Endothelial cell (in vitro differentiated cells): ENCODE data around the gene CETP. TPM values are rescaled to one million over a fixed set of nuclear protein-coding genes. Genes with fewer than 3 reads are reported as not detected.
A peak's percentile ranks its signal among the peaks of the same experiment; 100 is the strongest.

Experiments
- DNase-seq: peaks from one replicate; pipeline ENCODE4 v3.0.0; 2021; ENCODE audit warnings: low spot score
- H3K27ac Mint-ChIP-seq: one replicate; pipeline ENCODE4 v1.8.0; 2021; ENCODE audit warnings: mixed read lengths, inconsistent platforms; ENCODE audit not compliant: unreplicated experiment
- H3K27me3 Mint-ChIP-seq: one replicate; pipeline ENCODE4 v1.8.0; 2021; ENCODE audit warnings: mild to moderate bottlenecking, moderate library complexity, mixed read lengths, inconsistent platforms; ENCODE audit not compliant: unreplicated experiment
- H3K36me3 Mint-ChIP-seq: one replicate; pipeline ENCODE4 v1.8.0; 2021; ENCODE audit warnings: mild to moderate bottlenecking, low read depth, mixed read lengths, inconsistent platforms; ENCODE audit not compliant: unreplicated experiment
- H3K4me1 Mint-ChIP-seq: one replicate; pipeline ENCODE4 v1.8.0; 2021; ENCODE audit warnings: mild to moderate bottlenecking, mixed read lengths, inconsistent platforms; ENCODE audit not compliant: unreplicated experiment
- H3K4me3 Mint-ChIP-seq: one replicate; pipeline ENCODE4 v1.8.0; 2021; ENCODE audit warnings: mild to moderate bottlenecking, mixed read lengths, inconsistent platforms; ENCODE audit not compliant: unreplicated experiment
- H3K9me3 Mint-ChIP-seq: one replicate; pipeline ENCODE4 v1.8.0; 2021; ENCODE audit warnings: mixed read lengths, inconsistent platforms; ENCODE audit not compliant: unreplicated experiment
- total RNA-seq: library from RNA; stranded (reverse); fragmentation: NEBNext Ultra II Directional; extraction: Animal tissue kit (Norgen Biotek cat#: 25700); gene quantifications from one replicate; pipeline ENCODE4 v1.2.1, GENCODE V29; 2021; ENCODE audit not compliant: unreplicated experiment
- TF ChIP-seq, protein P1 (sequence below): fragments of 200-600 bp; sonication (generic); IDR thresholded peaks from one replicate; pipeline ENCODE4 v1.5.0; 2021; ENCODE audit warnings: antibody characterized with exemption; ENCODE audit not compliant: unreplicated experiment

CETP gene
- total RNA-seq, 1 donor from 2014 or later: 7.8 TPM

DNA sequence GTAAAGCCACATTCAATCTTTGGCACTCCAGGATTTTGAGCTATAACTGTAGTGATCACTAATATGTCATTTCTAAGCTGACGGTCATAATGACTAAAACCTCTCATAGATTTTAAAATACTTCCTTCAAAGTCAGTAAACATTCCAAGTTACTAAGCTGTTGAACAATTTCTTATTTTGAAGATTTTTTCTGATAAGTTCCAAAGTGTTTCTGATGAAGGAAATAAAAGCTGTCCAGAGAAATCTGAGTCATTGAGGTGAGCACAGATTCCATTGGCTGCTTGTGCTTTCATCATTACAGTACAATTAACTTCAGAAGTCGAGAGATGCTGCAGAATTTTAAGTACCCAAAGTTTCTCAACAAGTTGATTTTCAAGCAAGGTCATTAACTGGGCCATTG is 51.5 kb downstream of the CETP start:
- Mint-ChIP-seq H3K27me3 (no peaks in the 10 kb centered on the region), H3K27ac (no peak overlapping the region), H3K4me1 (peaks cover 15% of the 10 kb centered on the region), H3K4me3 (no peak overlapping the region), H3K9me3 (no peaks in the 10 kb centered on the region), H3K36me3 (peaks cover 4% of the 10 kb centered on the region)
- no peak for DNase-seq
- TF ChIP-seq, protein P1, sequence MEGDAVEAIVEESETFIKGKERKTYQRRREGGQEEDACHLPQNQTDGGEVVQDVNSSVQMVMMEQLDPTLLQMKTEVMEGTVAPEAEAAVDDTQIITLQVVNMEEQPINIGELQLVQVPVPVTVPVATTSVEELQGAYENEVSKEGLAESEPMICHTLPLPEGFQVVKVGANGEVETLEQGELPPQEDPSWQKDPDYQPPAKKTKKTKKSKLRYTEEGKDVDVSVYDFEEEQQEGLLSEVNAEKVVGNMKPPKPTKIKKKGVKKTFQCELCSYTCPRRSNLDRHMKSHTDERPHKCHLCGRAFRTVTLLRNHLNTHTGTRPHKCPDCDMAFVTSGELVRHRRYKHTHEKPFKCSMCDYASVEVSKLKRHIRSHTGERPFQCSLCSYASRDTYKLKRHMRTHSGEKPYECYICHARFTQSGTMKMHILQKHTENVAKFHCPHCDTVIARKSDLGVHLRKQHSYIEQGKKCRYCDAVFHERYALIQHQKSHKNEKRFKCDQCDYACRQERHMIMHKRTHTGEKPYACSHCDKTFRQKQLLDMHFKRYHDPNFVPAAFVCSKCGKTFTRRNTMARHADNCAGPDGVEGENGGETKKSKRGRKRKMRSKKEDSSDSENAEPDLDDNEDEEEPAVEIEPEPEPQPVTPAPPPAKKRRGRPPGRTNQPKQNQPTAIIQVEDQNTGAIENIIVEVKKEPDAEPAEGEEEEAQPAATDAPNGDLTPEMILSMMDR: no peak

DNA sequence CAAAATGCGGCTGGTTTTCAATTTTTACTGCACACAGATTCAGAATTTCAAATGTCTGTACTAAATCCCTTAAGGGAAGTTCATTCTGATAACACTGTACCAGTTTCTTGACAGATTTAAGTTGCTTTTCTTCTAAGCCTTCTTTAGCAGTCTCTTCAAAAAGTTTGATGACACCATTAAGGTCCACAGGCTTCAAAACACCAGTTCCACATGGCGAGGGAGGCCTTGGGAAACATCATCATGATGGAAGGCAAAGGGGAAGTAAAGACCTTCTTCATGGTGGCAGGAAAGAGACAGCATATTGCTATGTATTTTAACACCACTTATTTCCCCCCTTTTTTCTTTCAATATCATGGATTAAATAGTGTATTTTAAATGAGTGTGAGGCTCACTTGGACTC is 52.2 kb downstream of the CETP start:
- no peaks in the 10 kb centered on the region for H3K9me3 Mint-ChIP-seq
- H3K4me3 Mint-ChIP-seq: no peak overlapping the region
- H3K4me1 Mint-ChIP-seq: peaks cover 15% of the 10 kb centered on the region
- DNase-seq: no peak
- no peaks in the 10 kb centered on the region for H3K27me3 Mint-ChIP-seq
- H3K27ac Mint-ChIP-seq: peak overlapping the region; percentile 81
- TF ChIP-seq, protein P1: no peak
- peaks cover 4% of the 10 kb centered on the region for H3K36me3 Mint-ChIP-seq

DNA sequence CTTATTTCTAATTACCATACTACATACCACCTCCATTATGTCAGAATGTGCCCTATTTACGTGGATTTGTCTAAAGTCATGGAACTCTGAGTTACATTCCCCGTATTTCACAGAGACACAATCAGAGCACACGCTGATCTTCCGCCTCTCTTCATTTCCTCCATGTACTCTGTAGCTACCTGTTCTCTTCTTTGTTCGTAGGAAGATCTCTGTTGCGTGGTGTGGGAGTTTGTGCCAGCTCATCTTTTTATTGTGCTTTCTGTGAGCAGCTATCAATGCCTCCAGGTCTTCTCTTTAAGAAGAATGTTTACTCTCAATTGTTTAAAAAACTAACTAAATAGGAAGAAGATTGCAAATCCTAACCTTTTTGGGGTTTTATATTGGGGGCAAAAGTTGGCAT is 54.6 kb downstream of the CETP start:
- no peak overlapping the region for H3K27ac Mint-ChIP-seq

DNA sequence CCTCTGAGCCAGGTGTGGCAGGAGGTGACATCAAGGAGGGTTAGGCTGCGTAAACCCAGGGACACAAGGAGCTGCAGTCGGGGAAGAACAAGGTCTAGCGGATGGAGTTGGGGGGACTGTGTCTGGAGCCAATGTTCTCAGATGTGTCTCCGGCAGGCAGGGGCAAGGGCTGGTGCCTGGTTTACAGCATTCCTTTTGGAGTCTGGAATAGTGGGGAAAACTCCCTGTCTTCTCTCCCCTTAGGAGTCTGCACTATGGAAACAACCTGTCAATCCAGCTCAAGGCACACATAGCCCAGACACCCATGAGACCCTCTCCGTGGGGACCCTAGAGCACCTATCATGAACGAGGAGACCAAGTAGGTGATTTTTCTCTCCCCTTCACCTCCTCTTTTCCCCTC is 55.1 kb downstream of the CETP start:
- no peak for DNase-seq
- H3K4me1 Mint-ChIP-seq: peaks cover 23% of the 10 kb centered on the region
- peaks cover 4% of the 10 kb centered on the region for H3K36me3 Mint-ChIP-seq
- H3K4me3 Mint-ChIP-seq: no peak overlapping the region
- H3K9me3 Mint-ChIP-seq: no peaks in the 10 kb centered on the region
- TF ChIP-seq, protein P1: no peak
- H3K27ac Mint-ChIP-seq: peak overlapping the region; percentile 80
- H3K27me3 Mint-ChIP-seq: no peaks in the 10 kb centered on the region

More for the DNA sequence above, 54.6 kb downstream of the CETP start:
- Mint-ChIP-seq H3K4me1 (peaks cover 19% of the 10 kb centered on the region), H3K4me3 (no peak overlapping the region), H3K27me3 (no peaks in the 10 kb centered on the region), H3K36me3 (peaks cover 4% of the 10 kb centered on the region), H3K9me3 (no peaks in the 10 kb centered on the region)
- TF ChIP-seq, protein P1: no peak
- no peak for DNase-seq

DNA sequence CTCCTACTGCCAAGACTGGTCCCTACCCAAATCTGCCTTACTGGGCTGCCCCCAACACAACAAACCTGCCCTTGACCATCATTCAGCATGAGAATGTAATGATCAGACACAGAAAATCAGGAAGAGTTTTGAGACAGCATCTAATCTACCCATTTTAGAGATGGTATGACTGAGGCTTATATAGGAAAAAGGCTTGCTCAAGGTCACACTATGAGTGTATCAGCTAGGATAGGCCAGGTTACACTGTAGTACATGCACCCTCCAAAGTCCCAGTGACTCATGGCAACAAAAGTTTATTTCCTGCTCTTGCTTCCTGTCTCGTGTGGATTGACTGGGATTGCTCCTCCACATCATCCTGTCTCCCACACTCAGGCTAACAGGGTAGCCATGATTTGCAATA is 55.5 kb downstream of the CETP start:
- Mint-ChIP-seq H3K4me1 (peaks cover 28% of the 10 kb centered on the region), H3K27me3 (no peaks in the 10 kb centered on the region), H3K9me3 (no peaks in the 10 kb centered on the region), H3K4me3 (no peak overlapping the region), H3K27ac (peak overlapping the region; percentile 80), H3K36me3 (peaks cover 4% of the 10 kb centered on the region)
- no peak for DNase-seq
- TF ChIP-seq, protein P1: no peak
